Measurements from ENCODE around the gene AZIN2. TPM values are rescaled to one million over a fixed set of nuclear protein-coding genes. Genes with fewer than 3 reads are reported as not detected.

Gene AZIN2
- polyA plus RNA-seq, 1 donor, result 2.5 TPM

GRCh38 chr1:33151116-33151515 is 70.2 kb downstream of the AZIN2 start:
- H3K4me1 ChIP-seq (ENCODE audit: control insufficient read depth, insufficient read depth, low read length), result no peaks in the 10 kb centered on the region
- no CpG with 5 or more reads among the region's 7 CpGs for WGBS (ENCODE audit: insufficient coverage, low lambda C conversion rate)
- no peak for DNase-seq
- no peaks in the 10 kb centered on the region for H3K27me3 ChIP-seq (ENCODE audit: control insufficient read depth, insufficient read depth, low read length)
- H3K9me3 ChIP-seq (ENCODE audit: control insufficient read depth, low read depth, low read length), result no peaks in the 10 kb centered on the region
- H3K27ac ChIP-seq (ENCODE audit: low read length), result no peak overlapping the region
- no peak overlapping the region for H3K4me3 ChIP-seq (ENCODE audit: low read length)
- peaks cover 13% of the 10 kb centered on the region for H3K36me3 ChIP-seq (ENCODE audit: control insufficient read depth, insufficient read depth, low read length)

- Histone ChIP-seq H3K4me3 (ENCODE audit: low read length) (no peak overlapping the region), H3K4me1 (ENCODE audit: control insufficient read depth, insufficient read depth, low read length) (no peaks in the 10 kb centered on the region), H3K27ac (ENCODE audit: low read length) (no peak overlapping the region), H3K27me3 (ENCODE audit: control insufficient read depth, insufficient read depth, low read length) (no peaks in the 10 kb centered on the region), H3K36me3 (ENCODE audit: control insufficient read depth, insufficient read depth, low read length) (peaks cover 6% of the 10 kb centered on the region), H3K9me3 (ENCODE audit: control insufficient read depth, low read depth, low read length) (no peaks in the 10 kb centered on the region)
- WGBS (ENCODE audit: insufficient coverage, low lambda C conversion rate), result no CpG with 5 or more reads among the region's 2 CpGs
- no peak for DNase-seq
Observed at GRCh38 chr1:33152685-33153432, 71.9 kb downstream of the AZIN2 start.

GRCh38 chr1:33153650-33154049 is 72.7 kb downstream of the AZIN2 start:
- DNase-seq, result no peak
- peaks cover 12% of the 10 kb centered on the region for H3K36me3 ChIP-seq (ENCODE audit: control insufficient read depth, insufficient read depth, low read length)
- H3K9me3 ChIP-seq (ENCODE audit: control insufficient read depth, low read depth, low read length), result no peaks in the 10 kb centered on the region
- no peak overlapping the region for H3K27ac ChIP-seq (ENCODE audit: low read length)
- no peaks in the 10 kb centered on the region for H3K27me3 ChIP-seq (ENCODE audit: control insufficient read depth, insufficient read depth, low read length)
- H3K4me3 ChIP-seq (ENCODE audit: low read length), result no peak overlapping the region
- WGBS (ENCODE audit: insufficient coverage, low lambda C conversion rate), result no CpG with 5 or more reads among the region's 2 CpGs
- no peaks in the 10 kb centered on the region for H3K4me1 ChIP-seq (ENCODE audit: control insufficient read depth, insufficient read depth, low read length)

GRCh38 chr1:33155877-33156538 is 75.1 kb downstream of the AZIN2 start:
- Histone ChIP-seq H3K4me1 (ENCODE audit: control insufficient read depth, insufficient read depth, low read length) (no peaks in the 10 kb centered on the region), H3K27me3 (ENCODE audit: control insufficient read depth, insufficient read depth, low read length) (no peaks in the 10 kb centered on the region), H3K4me3 (ENCODE audit: low read length) (no peak overlapping the region), H3K27ac (ENCODE audit: low read length) (no peak overlapping the region), H3K36me3 (ENCODE audit: control insufficient read depth, insufficient read depth, low read length) (peaks cover 17% of the 10 kb centered on the region), H3K9me3 (ENCODE audit: control insufficient read depth, low read depth, low read length) (peaks cover 3% of the 10 kb centered on the region)
- DNase-seq, result no peak
- no CpG with 5 or more reads among the region's 4 CpGs for WGBS (ENCODE audit: insufficient coverage, low lambda C conversion rate)

GRCh38 chr1:33157131-33157530 is 76.2 kb downstream of the AZIN2 start:
- no peak overlapping the region for H3K4me3 ChIP-seq (ENCODE audit: low read length)
- no peak overlapping the region for H3K27ac ChIP-seq (ENCODE audit: low read length)
- H3K27me3 ChIP-seq (ENCODE audit: control insufficient read depth, insufficient read depth, low read length), result no peaks in the 10 kb centered on the region
- 80% methylated on average over 1 of the region's 4 CpGs for WGBS (ENCODE audit: insufficient coverage, low lambda C conversion rate)
- H3K4me1 ChIP-seq (ENCODE audit: control insufficient read depth, insufficient read depth, low read length), result no peaks in the 10 kb centered on the region
- H3K36me3 ChIP-seq (ENCODE audit: control insufficient read depth, insufficient read depth, low read length), result peaks cover 17% of the 10 kb centered on the region
- peaks cover 3% of the 10 kb centered on the region for H3K9me3 ChIP-seq (ENCODE audit: control insufficient read depth, low read depth, low read length)
- DNase-seq, result no peak

GRCh38 chr1:33158366-33158765 is 77.4 kb downstream of the AZIN2 start:
- no peak for DNase-seq
- Histone ChIP-seq H3K36me3 (ENCODE audit: control insufficient read depth, insufficient read depth, low read length) (peaks cover 17% of the 10 kb centered on the region), H3K9me3 (ENCODE audit: control insufficient read depth, low read depth, low read length) (peaks cover 3% of the 10 kb centered on the region), H3K27me3 (ENCODE audit: control insufficient read depth, insufficient read depth, low read length) (no peaks in the 10 kb centered on the region), H3K27ac (ENCODE audit: low read length) (no peak overlapping the region), H3K4me3 (ENCODE audit: low read length) (no peak overlapping the region), H3K4me1 (ENCODE audit: control insufficient read depth, insufficient read depth, low read length) (no peaks in the 10 kb centered on the region)
- WGBS (ENCODE audit: insufficient coverage, low lambda C conversion rate), result no CpG with 5 or more reads among the region's 3 CpGs

GRCh38 chr1:33159577-33159976 is 78.6 kb downstream of the AZIN2 start:
- Histone ChIP-seq H3K27me3 (ENCODE audit: control insufficient read depth, insufficient read depth, low read length) (no peaks in the 10 kb centered on the region), H3K27ac (ENCODE audit: low read length) (no peak overlapping the region), H3K4me3 (ENCODE audit: low read length) (no peak overlapping the region), H3K4me1 (ENCODE audit: control insufficient read depth, insufficient read depth, low read length) (no peaks in the 10 kb centered on the region), H3K36me3 (ENCODE audit: control insufficient read depth, insufficient read depth, low read length) (peaks cover 14% of the 10 kb centered on the region), H3K9me3 (ENCODE audit: control insufficient read depth, low read depth, low read length) (peaks cover 3% of the 10 kb centered on the region)
- DNase-seq, result no peak
- WGBS (ENCODE audit: insufficient coverage, low lambda C conversion rate), result no CpG with 5 or more reads among the region's 26 CpGs

- H3K36me3 ChIP-seq (ENCODE audit: control insufficient read depth, insufficient read depth, low read length), result peaks cover 14% of the 10 kb centered on the region
- peaks cover 8% of the 10 kb centered on the region for H3K9me3 ChIP-seq (ENCODE audit: control insufficient read depth, low read depth, low read length)
- H3K4me1 ChIP-seq (ENCODE audit: control insufficient read depth, insufficient read depth, low read length), result no peaks in the 10 kb centered on the region
- H3K27ac ChIP-seq (ENCODE audit: low read length), result peak overlapping the region; percentile 44
- no peaks in the 10 kb centered on the region for H3K27me3 ChIP-seq (ENCODE audit: control insufficient read depth, insufficient read depth, low read length)
- DNase-seq, result peak; percentile 51 to 54
- H3K4me3 ChIP-seq (ENCODE audit: low read length), result no peak overlapping the region
- WGBS (ENCODE audit: insufficient coverage, low lambda C conversion rate), result no CpG with 5 or more reads among the region's 25 CpGs
Observed at GRCh38 chr1:33161061-33161681, 80.2 kb downstream of the AZIN2 start.

GRCh38 chr1:33162141-33162540 is 81.2 kb downstream of the AZIN2 start:
- H3K36me3 ChIP-seq (ENCODE audit: control insufficient read depth, insufficient read depth, low read length), result peaks cover 13% of the 10 kb centered on the region

GRCh38 chr1:33163621-33164519 is 82.9 kb downstream of the AZIN2 start:
- Histone ChIP-seq H3K27me3 (ENCODE audit: control insufficient read depth, insufficient read depth, low read length) (no peaks in the 10 kb centered on the region), H3K4me1 (ENCODE audit: control insufficient read depth, insufficient read depth, low read length) (no peaks in the 10 kb centered on the region), H3K9me3 (ENCODE audit: control insufficient read depth, low read depth, low read length) (peaks cover 8% of the 10 kb centered on the region), H3K36me3 (ENCODE audit: control insufficient read depth, insufficient read depth, low read length) (peaks cover 5% of the 10 kb centered on the region), H3K4me3 (ENCODE audit: low read length) (no peak overlapping the region), H3K27ac (ENCODE audit: low read length) (no peak overlapping the region)
- peak in 1 of 2 donors; percentile 22 for DNase-seq
- WGBS (ENCODE audit: insufficient coverage, low lambda C conversion rate), result 31% methylated on average over 3 of the region's 14 CpGs

More at GRCh38 chr1:33162141-33162540, 81.2 kb downstream of the AZIN2 start:
- H3K4me1 ChIP-seq (ENCODE audit: control insufficient read depth, insufficient read depth, low read length), result no peaks in the 10 kb centered on the region
- H3K27me3 ChIP-seq (ENCODE audit: control insufficient read depth, insufficient read depth, low read length), result no peaks in the 10 kb centered on the region
- H3K9me3 ChIP-seq (ENCODE audit: control insufficient read depth, low read depth, low read length), result peaks cover 8% of the 10 kb centered on the region
- DNase-seq, result no peak
- H3K4me3 ChIP-seq (ENCODE audit: low read length), result no peak overlapping the region
- no peak overlapping the region for H3K27ac ChIP-seq (ENCODE audit: low read length)
- no CpG with 5 or more reads among the region's 2 CpGs for WGBS (ENCODE audit: insufficient coverage, low lambda C conversion rate)
